A172 (cell line): ENCODE measurements around the gene SOX4. TPM values are rescaled to one million over a fixed set of nuclear protein-coding genes. Genes with fewer than 3 reads are reported as not detected.

Experiments used
- DNase-seq: peaks from one replicate; pipeline ENCODE4 v3.0.0-alpha.2; 2015; ENCODE audit warnings: low spot score
- total RNA-seq: library from RNA; depleted of rRNA; stranded (reverse); fragments of >200 nt; shearing (Covaris generic); gene quantifications from 2 replicates; pipeline ENCODE4 v1.2.3, GENCODE V29; 2014

SOX4 gene
- total RNA-seq, 1 experiment from 2014 or later: 8.8 TPM

DNA sequence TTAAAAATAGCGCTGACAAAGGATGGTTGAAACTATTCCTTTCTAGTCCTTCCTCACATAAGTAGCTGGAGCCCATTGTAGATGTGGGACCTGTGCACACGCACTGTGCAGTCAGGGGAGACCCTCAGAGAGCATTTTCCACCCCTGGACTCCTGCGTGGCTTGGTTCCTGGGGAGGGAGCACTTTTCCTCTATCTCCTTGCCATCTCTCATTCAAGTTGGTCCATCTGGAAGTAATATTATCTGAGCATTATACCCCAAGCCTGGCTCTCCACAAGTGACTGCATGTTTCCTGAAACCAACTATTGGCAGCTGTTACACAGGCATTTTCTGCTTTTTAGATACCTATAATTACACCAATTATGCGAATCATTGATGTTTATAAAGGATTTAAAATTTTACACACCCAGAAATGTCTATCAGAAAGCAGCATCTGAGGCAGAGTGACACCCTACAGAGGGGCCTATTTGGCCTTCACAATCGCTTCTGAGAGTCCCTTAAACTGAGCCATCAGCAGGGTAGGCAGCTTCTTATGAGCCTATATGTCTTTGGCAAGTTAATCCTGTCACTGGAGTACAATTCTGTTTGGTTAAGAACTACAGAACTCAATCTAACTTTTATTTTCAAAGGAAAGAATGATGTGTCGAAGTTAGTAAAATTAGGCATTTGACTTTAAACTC, 18.7 kb downstream of the SOX4 start:
- DNase-seq: no peak

DNA sequence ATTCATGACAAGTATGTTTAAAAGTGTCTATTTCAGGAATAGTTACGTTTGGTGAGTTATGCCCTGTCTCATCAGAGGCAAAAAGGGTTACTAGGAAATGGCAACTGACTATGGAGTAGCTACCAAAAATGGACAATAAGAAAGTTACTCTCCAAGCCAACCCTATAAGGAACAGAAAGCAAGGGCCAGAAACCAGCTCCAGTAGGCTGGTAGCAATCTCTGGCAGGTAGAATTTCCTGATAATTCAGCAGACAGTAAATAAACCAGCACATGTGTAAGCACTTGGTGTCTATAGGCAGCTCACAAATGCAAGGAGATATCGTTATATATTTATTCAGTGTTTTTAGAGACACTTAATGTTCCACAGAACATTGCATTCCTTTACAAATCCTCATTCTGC, 20.3 kb downstream of the SOX4 start:
- DNase-seq: no peak

DNA sequence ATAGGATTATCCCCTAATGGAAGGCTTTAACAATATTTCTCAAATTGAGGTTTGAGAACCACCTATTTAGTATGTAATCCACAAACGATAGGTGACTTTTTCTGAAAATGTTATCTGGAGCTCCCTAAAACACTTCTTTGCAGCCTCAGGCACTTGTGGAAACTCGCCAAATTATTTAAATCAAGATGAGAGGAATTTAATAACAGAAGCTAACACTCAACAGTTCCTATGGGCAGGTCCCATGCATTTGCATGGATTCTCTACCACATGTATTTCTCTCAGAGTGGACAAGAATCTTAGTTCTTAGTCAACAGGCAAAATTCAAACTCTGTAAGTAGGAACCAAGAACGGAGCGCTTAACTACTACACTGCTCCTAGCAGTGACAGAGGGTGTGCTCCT, 20.7 kb downstream of the SOX4 start:
- no peak for DNase-seq

DNA sequence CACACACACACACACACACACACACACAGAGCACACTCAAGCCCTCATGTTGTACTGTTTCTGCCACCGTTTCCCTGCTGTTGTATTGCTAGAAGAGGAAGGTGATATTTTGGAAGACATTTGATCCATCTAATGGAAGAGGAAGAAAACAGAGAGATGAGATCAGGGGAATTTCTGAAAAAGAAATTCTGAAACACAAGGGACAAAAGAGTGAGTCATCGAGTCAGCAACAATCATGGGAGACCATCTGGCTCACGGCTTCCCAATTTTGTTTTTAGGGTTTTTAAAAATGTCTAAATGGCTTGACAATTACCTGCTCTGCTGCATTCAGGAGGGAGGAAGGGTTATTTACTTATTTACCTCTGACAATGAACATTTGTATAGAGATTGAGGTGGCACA, 22.0 kb downstream of the SOX4 start:
- DNase-seq: no peak

DNA sequence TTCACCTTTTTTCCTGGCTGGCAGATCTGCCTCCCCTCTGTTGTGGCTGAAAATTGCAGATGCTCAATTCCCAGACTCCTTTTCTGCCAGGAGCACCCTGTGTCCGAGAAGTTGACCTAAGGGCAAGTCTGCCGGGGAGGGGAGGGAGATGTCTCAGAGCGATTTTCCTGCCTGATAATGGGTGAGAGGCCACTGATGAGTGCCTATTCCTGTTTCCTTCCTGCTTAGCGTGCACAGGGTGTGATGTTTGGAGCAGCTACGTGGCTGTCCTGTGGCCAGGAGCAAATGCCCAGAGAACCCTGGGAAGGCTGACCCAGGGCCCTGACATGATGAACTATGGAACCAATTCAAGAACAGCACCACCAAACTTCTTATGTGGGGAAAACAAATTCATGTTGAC, 22.5 kb downstream of the SOX4 start:
- DNase-seq: no peak

DNA sequence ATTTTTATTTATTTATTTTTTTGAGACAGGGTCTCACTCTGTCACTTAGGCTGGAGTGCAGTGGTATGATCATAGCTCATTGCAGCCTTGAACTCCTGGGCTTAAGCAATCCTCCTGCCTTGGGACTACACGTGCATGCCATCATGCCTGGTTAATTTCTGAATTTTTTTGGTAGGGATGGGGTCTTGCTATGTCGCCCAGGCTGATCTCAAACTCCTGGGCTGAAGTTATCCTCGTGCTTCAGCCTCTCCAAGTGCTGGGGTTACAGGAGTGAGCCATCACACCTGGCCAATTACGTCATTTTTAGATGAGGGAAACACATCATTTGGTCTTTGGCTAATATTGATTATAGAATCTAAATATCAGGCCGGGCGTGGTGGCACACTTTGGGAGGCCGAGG, 32.1 kb downstream of the SOX4 start:
- no peak for DNase-seq

DNA sequence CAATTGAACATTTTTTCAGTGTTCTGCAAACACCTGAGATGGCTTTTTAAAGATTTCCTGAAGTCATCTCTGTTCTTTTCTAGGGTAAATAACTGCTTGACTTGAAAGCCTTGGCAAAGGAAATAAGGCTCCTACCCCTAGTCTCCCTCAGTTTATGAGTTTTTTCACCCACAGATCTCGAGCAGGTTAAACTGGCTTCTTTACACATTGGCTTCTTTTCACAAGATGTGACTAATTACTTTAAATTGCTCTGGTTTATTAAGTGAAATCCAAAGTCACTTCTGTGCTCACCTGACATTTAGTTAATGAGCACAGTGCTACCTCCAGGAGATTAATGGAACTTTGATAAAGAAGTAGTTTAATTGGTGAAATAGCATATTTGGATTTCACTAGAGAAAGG, 33.2 kb downstream of the SOX4 start:
- DNase-seq: no peak

DNA sequence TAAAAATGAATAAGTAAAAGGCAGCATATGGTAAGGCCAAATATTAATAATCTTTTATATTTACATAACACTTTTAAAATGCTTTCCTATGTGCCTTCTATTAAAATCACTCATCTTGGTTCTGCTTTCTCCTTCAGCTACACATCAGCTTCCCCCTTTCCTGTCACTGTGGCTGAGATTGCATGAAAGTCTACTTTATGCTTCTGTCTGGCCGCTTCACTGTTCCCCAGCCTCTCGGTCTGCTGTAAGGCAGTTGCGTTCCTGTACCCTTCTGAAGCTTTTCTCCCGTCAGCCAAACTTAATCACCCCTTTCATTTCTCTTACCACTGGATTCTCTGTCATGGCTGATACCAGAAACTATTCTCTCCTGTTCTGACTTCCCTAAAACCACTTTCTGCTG, 34.6 kb downstream of the SOX4 start:
- no peak for DNase-seq

DNA sequence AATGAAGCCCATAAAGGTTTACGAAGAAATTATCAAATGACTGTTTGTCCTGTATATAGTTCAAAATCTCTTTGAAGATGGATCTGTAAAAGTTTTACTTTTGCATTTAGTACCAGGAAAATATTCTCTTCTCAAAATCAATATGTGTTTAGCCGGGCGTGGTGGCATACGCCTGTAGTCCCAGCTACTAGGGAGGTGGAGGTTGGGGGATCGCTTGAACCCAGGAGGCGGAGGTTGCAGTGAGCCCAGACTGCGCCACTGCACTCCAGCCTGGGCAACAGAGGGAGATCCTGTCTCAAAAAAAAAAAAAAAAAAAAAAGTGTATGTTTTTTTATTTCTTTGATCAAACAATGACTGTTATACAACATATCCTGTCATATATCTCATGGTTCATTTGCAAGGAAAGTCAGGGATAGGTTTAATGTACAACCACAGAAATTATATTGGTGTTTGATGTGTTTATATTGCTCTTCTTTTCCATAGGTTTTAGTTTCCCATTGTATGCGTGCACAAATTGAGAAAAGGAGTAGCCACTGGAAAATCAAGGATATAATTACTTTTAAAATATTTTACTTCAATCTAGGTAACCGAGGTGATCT, 40.1 kb downstream of the SOX4 start:
- no peak for DNase-seq

DNA sequence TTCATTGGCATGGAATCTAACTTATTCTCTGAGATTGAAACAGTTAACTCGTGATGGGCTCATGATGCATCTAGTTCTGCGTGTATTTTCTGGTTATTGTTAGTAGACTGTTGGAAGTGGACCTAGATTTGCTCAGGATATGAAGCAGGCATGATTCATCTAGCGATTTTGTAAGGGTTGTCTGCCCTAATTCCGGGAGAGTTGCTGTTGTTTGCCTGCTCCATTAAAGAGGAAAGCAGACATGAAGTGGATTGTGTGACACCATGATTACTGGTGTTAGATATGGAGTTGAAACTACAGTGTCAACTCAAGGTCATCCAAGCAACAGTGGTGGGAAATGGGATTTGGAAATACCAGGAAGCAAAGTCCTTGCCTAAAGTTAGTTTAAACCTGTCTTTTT, 41.0 kb downstream of the SOX4 start:
- DNase-seq: peak; percentile 79

DNA sequence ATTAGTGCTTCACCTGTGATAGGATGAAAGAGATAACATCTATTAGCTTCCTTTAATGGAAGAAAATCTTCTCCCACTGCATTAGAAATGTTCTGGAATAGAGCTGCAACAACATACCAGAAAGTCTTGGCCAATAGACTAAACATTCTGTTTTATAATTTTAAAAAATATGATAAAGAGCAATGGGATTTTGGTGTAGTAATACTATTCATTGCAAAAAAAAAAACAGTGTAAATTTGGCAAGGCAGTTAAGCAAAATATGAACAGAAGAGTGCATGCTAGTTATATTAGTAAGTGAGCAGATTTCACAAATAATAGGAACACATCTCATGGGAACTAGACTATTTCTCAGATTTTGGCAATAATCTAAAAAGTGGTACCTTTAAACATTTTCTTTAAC, 43.3 kb downstream of the SOX4 start:
- no peak for DNase-seq

DNA sequence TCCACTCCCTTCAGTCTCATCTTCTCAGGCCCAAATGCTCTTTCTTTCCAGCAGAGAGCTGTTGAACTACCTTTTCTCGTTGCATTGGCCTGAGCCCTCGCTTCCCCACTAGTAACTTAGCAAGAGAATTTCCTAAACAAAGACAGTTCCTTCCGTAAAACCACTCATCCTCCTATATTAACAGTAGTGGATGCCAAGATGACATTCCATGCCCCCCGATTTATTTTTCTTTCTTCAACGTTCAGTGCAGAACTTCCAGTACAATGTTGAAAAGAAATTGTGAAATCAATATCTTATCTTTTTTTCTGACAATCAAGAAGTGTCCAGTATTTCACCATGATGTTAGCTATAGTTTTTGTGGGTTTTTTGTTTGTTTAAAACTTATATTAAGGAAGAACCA, 45.8 kb downstream of the SOX4 start:
- no peak for DNase-seq
